Measurements from ENCODE around the gene STK32C.
"Not testable (repeated sequence)": the region's sequence is repeated elsewhere in the genome, so short reads cannot be mapped to it uniquely, and the experiment has no call there.

The STK32C gene

DNA sequence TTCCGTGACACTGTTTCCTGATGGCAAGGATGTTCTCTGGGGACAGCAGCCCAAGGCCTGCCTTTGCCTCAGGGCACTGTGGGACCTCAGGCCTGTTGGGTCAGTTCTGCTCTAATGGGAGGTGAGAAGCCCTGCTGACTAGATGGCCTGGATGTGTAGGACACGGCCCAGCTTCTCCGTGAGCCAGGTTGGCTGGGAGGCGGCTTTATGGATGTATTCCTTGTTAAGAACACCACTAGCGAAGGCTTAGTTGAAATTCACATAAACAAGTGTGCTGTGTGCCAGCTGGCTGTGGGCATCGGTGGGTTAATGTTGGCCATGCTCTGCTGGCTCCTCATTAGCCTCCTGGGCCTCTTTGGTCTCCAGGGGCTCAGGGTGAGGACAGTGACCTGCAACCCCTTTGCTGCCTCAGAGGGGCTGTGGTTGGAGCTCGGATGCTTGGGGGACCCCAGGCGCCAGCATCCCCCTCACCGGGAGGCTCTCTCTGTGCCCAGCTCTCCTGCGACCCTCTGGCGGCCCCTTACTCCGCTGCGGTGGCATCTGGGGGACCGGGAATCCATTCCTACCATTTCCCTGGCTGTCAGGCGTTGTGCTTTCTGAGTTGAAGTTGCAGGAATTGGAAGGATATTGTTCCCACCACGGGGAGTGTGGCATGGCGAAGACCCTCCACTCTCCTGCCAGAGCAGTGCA lies 143.8 kb downstream of the STK32C start:
- no peak for DNase-seq

DNA sequence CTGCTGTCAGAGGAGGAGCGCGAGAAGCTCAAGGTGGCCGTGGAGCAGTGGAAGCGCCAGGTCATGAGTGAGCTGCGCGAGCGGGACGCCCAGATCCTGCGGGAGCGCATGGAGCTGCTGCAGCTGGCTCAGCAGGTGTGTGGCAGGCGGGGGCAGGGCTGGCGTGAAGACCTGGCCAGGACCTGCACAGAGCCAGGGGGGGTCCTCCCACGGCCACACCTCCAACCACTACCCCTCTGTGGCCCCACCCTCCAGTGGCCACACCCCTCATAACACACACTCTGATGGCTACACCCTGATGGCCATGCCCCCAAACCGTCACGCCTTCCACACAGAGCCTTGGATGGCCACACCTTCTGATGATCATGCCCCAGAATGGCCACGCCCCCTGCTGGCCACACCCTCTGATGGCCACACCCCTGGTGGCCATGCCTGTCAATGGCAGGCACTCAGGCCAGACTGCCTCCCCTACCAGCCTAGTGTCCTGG lies 144.4 kb downstream of the STK32C start:
- DNase-seq: no peak

DNA sequence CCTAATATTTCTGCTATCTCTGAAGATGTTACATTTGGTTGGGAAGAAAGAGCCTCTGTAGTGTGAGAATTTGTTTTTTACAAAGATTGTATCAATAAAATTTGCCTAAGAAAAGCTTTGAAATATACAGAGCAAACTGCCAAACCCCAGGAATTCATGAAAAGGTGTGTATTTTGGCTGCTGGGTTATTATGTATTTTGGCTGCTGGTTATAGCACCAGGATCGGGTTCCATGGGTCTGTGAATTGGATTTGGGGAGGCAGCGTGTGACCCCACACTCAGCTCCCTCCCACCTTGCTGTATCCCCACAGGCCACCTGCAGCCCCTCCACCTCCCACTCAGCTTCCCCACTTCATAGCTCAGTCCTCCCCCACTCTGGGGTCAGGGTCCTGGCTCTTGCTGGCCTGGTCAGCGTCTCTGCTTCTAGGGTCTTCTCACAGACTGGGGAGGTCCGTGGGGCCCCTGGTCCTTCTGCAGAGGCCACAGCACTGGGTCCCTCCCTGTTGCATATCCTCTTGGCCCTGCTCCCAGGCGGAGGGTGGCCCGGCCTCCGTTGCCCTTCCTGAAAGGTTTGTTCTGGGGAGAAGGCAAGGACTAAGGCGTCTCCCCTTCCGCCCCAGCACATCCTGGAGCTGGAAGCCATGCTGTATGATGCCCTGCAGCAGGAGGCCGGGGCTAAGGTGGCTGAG lies 145.0 kb downstream of the STK32C start:
- DNase-seq: no peak

- DNase-seq: no peak
Observed at GRCh38 chr10:132162021-132162531, 145.7 kb downstream of the STK32C start.

- not testable (repeated sequence) for DNase-seq
Observed at GRCh38 chr10:132160834-132161622, 146.7 kb downstream of the STK32C start.

GRCh38 chr10:132160231-132160630 lies 147.5 kb downstream of the STK32C start:
- DNase-seq: not testable (repeated sequence)

GRCh38 chr10:132159302-132160230 lies 148.2 kb downstream of the STK32C start:
- DNase-seq: not testable (repeated sequence)

DNA sequence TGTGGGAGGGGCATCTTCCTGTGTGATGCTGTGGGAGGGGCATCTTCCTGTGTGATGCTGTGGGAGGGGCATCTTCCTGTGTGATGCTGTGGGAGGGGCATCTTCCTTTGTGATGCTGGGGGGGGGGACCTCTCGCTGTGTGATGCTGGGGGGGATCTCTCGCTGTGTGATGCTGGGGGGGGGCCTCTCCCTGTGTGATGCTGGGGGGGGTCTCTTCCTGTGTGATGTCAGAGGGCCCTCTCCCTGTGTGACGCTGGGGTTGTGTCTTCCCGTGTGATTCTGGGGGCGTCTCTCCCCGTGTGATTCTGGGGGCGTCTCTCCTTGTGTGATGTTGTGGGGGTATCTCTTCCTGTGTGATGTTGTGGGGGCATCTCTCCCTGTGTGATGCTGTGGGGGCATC lies 148.9 kb downstream of the STK32C start:
- no peak for DNase-seq

DNA sequence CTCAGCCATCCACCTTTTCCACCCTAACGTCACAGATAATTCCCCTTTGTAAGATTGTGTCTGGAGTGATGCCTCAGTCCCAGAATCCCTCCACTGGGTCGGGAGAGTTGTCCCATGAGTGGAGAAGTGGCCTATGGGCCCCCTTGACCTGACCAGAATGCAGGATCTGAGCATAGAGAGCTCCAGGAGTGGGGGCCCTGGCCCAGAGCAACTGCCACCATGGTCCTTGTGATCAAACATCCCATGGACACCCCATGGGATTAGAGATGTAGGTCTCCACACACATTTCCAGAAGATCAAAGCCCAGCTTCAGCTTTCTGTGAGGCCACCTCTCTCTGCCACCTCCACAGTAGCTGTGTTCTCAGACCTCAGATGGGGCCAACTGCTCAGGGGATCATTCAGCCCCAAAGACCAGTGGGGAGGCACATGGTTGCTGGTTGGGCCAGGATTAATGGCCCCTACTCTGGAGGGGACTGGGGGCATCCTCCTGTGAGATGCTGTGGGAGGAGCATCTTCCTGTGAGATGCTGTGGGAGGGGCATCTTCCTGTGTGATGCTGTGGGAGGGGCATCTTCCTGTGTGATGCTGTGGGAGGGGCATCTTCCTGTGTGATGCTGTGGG lies 149.5 kb downstream of the STK32C start:
- no peak for DNase-seq
